K562 (cell line): ENCODE data around the gene AGPAT1. TPM values are rescaled to one million over a fixed set of nuclear protein-coding genes. Genes with fewer than 3 reads are reported as not detected.

Experiments used
- CHD2 ChIP-seq: IDR thresholded peaks from 2 replicates; pipeline ENCODE4 v1.6.1; 2011; ENCODE audit warnings: low read depth, low read length
- FIP1L1 ChIP-seq: fragments of 200-400 bp; formaldehyde crosslinking; IDR thresholded peaks from 2 replicates; pipeline ENCODE4 v1.6.1; 2018; ENCODE audit warnings: mild to moderate bottlenecking, low read depth, low read length; ENCODE audit not compliant: poor library complexity, severe bottlenecking
- MTA2 ChIP-seq: fragments of 450-650 bp; IDR thresholded peaks from 2 replicates; pipeline ENCODE4 v1.6.1; 2016; ENCODE audit warnings: low read depth
- NFIX ChIP-seq: fragments of 250-450 bp; sonication (Bioruptor Pico); IDR thresholded peaks from 2 replicates; pipeline ENCODE4 v1.4.0; 2020; ENCODE audit warnings: low read depth, mild to moderate bottlenecking, moderate library complexity
- NFYB ChIP-seq: IDR thresholded peaks from 2 replicates; pipeline ENCODE4 v1.6.1; 2011; ENCODE audit warnings: mild to moderate bottlenecking, moderate library complexity; ENCODE audit not compliant: insufficient read length; ENCODE audit errors: extremely low read depth
- SRSF1 ChIP-seq: fragments of 200-400 bp; formaldehyde crosslinking; IDR thresholded peaks from 2 replicates; pipeline ENCODE4 v1.6.1; 2017; ENCODE audit warnings: mild to moderate bottlenecking, low read depth, low read length, moderate library complexity
- TAF7 ChIP-seq: fragments of 450-650 bp; IDR thresholded peaks from 2 replicates; pipeline ENCODE4 v1.6.1; 2016; ENCODE audit warnings: missing genetic modification characterization, missing compliant biosample characterization
- TBP ChIP-seq: optimal IDR thresholded peaks from 2 replicates; pipeline ENCODE3; 2011; ENCODE audit warnings: low read depth, low read length, improper control_type of control experiment
- YBX1 ChIP-seq: fragments of 450-650 bp; IDR thresholded peaks from 2 replicates; pipeline ENCODE4 v1.7.1; 2016; ENCODE audit warnings: mild to moderate bottlenecking
- ZNF561 ChIP-seq: fragments of 450-650 bp; formaldehyde crosslinking; conservative IDR thresholded peaks from 2 replicates; pipeline ENCODE4 v1.4.0; 2020; ENCODE audit warnings: mild to moderate bottlenecking, moderate library complexity
- polyA plus RNA-seq, 8 experiments: library from polyadenylated mRNA; depleted of rRNA in 4 of 8; stranded (reverse) in 5 of 8; unstranded in 3 of 8; fragments of >200 nt; fragmentation: Nextera tagmentation in 2 of 8; fragmentation: Illumina TruSeq in 1 of 8; extraction: Ambion mirVana in 2 of 8; extraction: Trizol in 1 of 8; gene quantifications; 2 replicates each; pipeline versions ENCODE4 v1.2.1 to v1.2.3, GENCODE V29; 2011 to 2014; ENCODE audit warnings: inconsistent platforms in 1 of 8, missing spikeins in 1 of 8
- total RNA-seq, 7 experiments: library from RNA; depleted of rRNA in 6 of 7; stranded (reverse); fragments of >200 nt in 6 of 7; fragmentation: Illumina TruSeq in 2 of 7; extraction: Trizol in 2 of 7; gene quantifications; 2 replicates each; pipeline versions ENCODE4 v1.2.1 to v1.2.3, GENCODE V29; 2011 to 2021; ENCODE audit warnings: low replicate concordance in 1 of 7
- TF ChIP-seq, protein P1 (sequence below), 2 experiments: fragments of 450-650 bp; formaldehyde crosslinking in 1 of 2; IDR thresholded peaks; 2 replicates each; pipeline versions ENCODE4 v1.4.0 to v1.6.1; 2014 to 2020; ENCODE audit warnings: mild to moderate bottlenecking in 2 of 2, borderline replicate concordance in 1 of 2, low read depth in 1 of 2
- TF ChIP-seq, protein P2 (sequence below): sonication (generic); formaldehyde crosslinking; IDR thresholded peaks from 2 replicates; pipeline ENCODE4 v1.8.0; 2023; ENCODE audit warnings: mild to moderate bottlenecking, missing genetic modification reagents
- TF ChIP-seq, protein P3 (sequence below): sonication (generic); formaldehyde crosslinking; IDR thresholded peaks from 2 replicates; pipeline ENCODE4 v1.4.0; 2020; ENCODE audit warnings: mild to moderate bottlenecking, missing genetic modification reagents

AGPAT1 gene
- total and polyA plus RNA-seq, 9 of the 15 experiments (the other 6 are each of a cell fraction or from before 2014, with no cell fraction given): 37.9 to 176 (median 69.4) TPM

DNA sequence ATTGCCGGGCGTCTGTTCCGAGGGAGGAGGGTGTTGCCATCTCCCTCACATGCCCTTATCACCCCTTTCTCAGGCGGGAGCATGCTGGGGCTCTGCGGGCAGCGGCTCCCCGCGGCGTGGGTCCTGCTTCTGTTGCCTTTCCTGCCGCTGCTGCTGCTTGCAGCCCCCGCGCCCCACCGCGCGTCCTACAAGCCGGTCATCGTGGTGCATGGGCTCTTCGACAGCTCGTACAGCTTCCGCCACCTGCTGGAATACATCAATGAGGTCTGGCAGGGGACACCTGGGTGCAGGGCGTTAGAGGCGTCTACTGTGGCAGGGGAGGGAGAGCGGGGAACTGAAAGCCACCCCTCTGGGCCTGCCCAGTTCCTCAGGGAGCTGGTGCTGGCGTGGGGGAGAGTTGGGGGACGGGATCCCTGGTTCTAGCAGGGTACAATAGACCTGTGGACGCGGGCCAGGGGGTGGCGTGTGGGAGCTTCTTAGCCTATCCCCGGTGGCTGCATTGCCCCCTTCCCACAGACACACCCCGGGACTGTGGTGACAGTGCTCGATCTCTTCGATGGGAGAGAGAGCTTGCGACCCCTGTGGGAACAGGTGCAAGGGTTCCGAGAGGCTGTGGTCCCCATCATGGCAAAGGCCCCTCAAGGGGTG, 21.2 kb downstream of the AGPAT1 start (continued):
- TF ChIP-seq, protein P1, sequence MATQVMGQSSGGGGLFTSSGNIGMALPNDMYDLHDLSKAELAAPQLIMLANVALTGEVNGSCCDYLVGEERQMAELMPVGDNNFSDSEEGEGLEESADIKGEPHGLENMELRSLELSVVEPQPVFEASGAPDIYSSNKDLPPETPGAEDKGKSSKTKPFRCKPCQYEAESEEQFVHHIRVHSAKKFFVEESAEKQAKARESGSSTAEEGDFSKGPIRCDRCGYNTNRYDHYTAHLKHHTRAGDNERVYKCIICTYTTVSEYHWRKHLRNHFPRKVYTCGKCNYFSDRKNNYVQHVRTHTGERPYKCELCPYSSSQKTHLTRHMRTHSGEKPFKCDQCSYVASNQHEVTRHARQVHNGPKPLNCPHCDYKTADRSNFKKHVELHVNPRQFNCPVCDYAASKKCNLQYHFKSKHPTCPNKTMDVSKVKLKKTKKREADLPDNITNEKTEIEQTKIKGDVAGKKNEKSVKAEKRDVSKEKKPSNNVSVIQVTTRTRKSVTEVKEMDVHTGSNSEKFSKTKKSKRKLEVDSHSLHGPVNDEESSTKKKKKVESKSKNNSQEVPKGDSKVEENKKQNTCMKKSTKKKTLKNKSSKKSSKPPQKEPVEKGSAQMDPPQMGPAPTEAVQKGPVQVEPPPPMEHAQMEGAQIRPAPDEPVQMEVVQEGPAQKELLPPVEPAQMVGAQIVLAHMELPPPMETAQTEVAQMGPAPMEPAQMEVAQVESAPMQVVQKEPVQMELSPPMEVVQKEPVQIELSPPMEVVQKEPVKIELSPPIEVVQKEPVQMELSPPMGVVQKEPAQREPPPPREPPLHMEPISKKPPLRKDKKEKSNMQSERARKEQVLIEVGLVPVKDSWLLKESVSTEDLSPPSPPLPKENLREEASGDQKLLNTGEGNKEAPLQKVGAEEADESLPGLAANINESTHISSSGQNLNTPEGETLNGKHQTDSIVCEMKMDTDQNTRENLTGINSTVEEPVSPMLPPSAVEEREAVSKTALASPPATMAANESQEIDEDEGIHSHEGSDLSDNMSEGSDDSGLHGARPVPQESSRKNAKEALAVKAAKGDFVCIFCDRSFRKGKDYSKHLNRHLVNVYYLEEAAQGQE (IDR thresholded peaks at IDR 0.05; ENCODE audit: borderline replicate concordance): peak; percentile 92
- TF ChIP-seq, protein P1 (CRISPR knock-in tag; IDR thresholded peaks at IDR 0.05; ENCODE audit: low read depth): no peak
- TF ChIP-seq, protein P2, sequence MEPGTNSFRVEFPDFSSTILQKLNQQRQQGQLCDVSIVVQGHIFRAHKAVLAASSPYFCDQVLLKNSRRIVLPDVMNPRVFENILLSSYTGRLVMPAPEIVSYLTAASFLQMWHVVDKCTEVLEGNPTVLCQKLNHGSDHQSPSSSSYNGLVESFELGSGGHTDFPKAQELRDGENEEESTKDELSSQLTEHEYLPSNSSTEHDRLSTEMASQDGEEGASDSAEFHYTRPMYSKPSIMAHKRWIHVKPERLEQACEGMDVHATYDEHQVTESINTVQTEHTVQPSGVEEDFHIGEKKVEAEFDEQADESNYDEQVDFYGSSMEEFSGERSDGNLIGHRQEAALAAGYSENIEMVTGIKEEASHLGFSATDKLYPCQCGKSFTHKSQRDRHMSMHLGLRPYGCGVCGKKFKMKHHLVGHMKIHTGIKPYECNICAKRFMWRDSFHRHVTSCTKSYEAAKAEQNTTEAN (CRISPR knock-in tag): 0 out of 2 replicates have a peak, but pooled peaks have one; percentile 21
- TF ChIP-seq CHD2 (no peak), ZNF561 (CRISPR knock-in tag) (no peak), NFYB (no peak), TAF7 (tag) (no peak), NFIX (CRISPR knock-in tag) (no peak), FIP1L1 (peak; percentile 25), MTA2 (0 out of 2 replicates have a peak, but pooled peaks have one; percentile 23), TBP (no peak), SRSF1 (no peak), YBX1 (no peak)
- TF ChIP-seq, protein P3, sequence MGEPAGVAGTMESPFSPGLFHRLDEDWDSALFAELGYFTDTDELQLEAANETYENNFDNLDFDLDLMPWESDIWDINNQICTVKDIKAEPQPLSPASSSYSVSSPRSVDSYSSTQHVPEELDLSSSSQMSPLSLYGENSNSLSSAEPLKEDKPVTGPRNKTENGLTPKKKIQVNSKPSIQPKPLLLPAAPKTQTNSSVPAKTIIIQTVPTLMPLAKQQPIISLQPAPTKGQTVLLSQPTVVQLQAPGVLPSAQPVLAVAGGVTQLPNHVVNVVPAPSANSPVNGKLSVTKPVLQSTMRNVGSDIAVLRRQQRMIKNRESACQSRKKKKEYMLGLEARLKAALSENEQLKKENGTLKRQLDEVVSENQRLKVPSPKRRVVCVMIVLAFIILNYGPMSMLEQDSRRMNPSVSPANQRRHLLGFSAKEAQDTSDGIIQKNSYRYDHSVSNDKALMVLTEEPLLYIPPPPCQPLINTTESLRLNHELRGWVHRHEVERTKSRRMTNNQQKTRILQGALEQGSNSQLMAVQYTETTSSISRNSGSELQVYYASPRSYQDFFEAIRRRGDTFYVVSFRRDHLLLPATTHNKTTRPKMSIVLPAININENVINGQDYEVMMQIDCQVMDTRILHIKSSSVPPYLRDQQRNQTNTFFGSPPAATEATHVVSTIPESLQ (CRISPR knock-in tag): peak; percentile 27; the same call in 1 of the 2 replicates
- TF ChIP-seq, all 486 proteins: peak for 110
